Measurements from ENCODE around the gene PLPP6.

- TF ChIP-seq POLR2A (IDR thresholded peaks at IDR 0.05; ENCODE audit: low read depth, low read length): no peak
- TF ChIP-seq POLR2AphosphoS5 (IDR thresholded peaks at IDR 0.05; ENCODE audit: low read depth, low read length): no peak
- TF ChIP-seq TAF1 (IDR thresholded peaks at IDR 0.05; ENCODE audit: low read depth, low read length): no peak
- no peak for TF ChIP-seq SPI1 (IDR thresholded peaks at IDR 0.05; ENCODE audit: low read depth, low read length)
- no peak for TF ChIP-seq POU2F2 (IDR thresholded peaks at IDR 0.05; ENCODE audit: low read depth, low read length)
Measured at GRCh38 chr9:4640027-4640426, 22.1 kb upstream of the PLPP6 start.
